ENCODE measurements around the gene PAX3. TPM values are rescaled to one million over a fixed set of nuclear protein-coding genes. Genes with fewer than 3 reads are reported as not detected.
"Not testable (repeated sequence)": the region's sequence is repeated elsewhere in the genome, so short reads cannot be mapped to it uniquely, and the experiment has no call there.

The PAX3 gene
- polyA plus RNA-seq, 3 donors: 0.13 TPM; not detected in 2

- no peak for DNase-seq
Measured at GRCh38 chr2:222217712-222218111, 81.1 kb downstream of the PAX3 start.

GRCh38 chr2:222214885-222215284 lies 83.9 kb downstream of the PAX3 start:
- no peak for DNase-seq

GRCh38 chr2:222213049-222213448 lies 85.7 kb downstream of the PAX3 start:
- DNase-seq: no peak

- no peak for DNase-seq
Measured at GRCh38 chr2:222212571-222212970, 86.2 kb downstream of the PAX3 start.

- DNase-seq: no peak
Measured at GRCh38 chr2:222208010-222208690, 90.6 kb downstream of the PAX3 start.

GRCh38 chr2:222205136-222205535 lies 93.7 kb downstream of the PAX3 start:
- no peak for DNase-seq

GRCh38 chr2:222203041-222203440 lies 95.8 kb downstream of the PAX3 start:
- peak; percentile 30 for DNase-seq

- no peak for DNase-seq
Measured at GRCh38 chr2:222196159-222196558, 102.6 kb downstream of the PAX3 start.

- no peak for DNase-seq
Measured at GRCh38 chr2:222194669-222195068, 104.1 kb downstream of the PAX3 start.

- DNase-seq: no peak
Measured at GRCh38 chr2:222193328-222193983, 105.3 kb downstream of the PAX3 start.

- no peak for DNase-seq
Measured at GRCh38 chr2:222180619-222181018, 118.2 kb downstream of the PAX3 start.

GRCh38 chr2:222179592-222179991 lies 119.2 kb downstream of the PAX3 start:
- DNase-seq: no peak

GRCh38 chr2:222178450-222178849 lies 120.3 kb downstream of the PAX3 start:
- DNase-seq: no peak

GRCh38 chr2:222176890-222177289 lies 121.9 kb downstream of the PAX3 start:
- no peak for DNase-seq

GRCh38 chr2:222174450-222174849 lies 124.3 kb downstream of the PAX3 start:
- DNase-seq: peak; percentile 24

- peak; percentile 12 for DNase-seq
Measured at GRCh38 chr2:222169346-222169745, 129.5 kb downstream of the PAX3 start.

- DNase-seq: no peak
Measured at GRCh38 chr2:222167762-222168161, 131.0 kb downstream of the PAX3 start.

- no peak for DNase-seq
Measured at GRCh38 chr2:222160944-222161343, 137.9 kb downstream of the PAX3 start.

GRCh38 chr2:222160125-222160524 lies 138.7 kb downstream of the PAX3 start:
- no peak for DNase-seq

GRCh38 chr2:222159221-222159620 lies 139.6 kb downstream of the PAX3 start:
- DNase-seq: no peak

GRCh38 chr2:222155003-222155664 lies 143.7 kb downstream of the PAX3 start:
- not testable (repeated sequence) for DNase-seq
